NCI-H69 (cell line): ENCODE results near the gene MEF2A.

ENCODE experiments used
- DNase-seq: peaks from one replicate; lab custom pipeline; 2025; lab: John Stamatoyannopoulos, UW

The MEF2A gene

DNA sequence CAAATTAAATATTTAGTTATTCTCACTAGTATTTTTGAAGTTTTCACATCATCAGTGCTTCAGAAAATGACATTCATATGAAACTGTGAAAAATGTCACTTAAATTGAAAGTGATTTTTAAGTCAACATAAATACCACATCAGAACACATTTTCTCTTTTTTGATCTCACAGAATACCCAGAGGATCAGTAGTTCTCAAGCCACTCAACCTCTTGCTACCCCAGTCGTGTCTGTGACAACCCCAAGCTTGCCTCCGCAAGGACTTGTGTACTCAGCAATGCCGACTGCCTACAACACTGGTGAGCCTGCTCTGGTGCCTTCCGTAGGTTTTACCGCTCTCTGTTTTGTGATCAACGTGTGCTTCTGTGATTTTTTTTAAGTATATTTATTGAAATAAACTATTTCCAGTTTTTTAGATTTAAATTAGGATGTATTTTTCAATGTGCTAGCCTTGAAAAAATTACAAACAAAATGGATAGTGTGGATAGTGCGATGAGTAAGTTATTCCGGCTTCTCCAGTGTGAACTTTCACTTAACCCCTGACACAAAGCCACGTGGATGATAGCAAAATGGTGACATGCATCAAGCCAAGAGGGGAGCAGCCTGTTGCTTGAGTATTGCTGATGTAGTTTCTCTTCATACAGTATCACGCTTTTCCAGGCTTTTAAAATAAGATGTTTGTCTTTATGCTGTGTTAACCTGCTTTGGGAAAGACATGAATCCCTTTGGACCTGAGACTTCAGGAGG, 140.9 kb downstream of the MEF2A start:
- no peak for DNase-seq

GRCh38 chr15:99707473-99708270, 141.9 kb downstream of the MEF2A start:
- no peak for DNase-seq

- DNase-seq = no peak
Observed at GRCh38 chr15:99708563-99708962, 142.8 kb downstream of the MEF2A start.

DNA sequence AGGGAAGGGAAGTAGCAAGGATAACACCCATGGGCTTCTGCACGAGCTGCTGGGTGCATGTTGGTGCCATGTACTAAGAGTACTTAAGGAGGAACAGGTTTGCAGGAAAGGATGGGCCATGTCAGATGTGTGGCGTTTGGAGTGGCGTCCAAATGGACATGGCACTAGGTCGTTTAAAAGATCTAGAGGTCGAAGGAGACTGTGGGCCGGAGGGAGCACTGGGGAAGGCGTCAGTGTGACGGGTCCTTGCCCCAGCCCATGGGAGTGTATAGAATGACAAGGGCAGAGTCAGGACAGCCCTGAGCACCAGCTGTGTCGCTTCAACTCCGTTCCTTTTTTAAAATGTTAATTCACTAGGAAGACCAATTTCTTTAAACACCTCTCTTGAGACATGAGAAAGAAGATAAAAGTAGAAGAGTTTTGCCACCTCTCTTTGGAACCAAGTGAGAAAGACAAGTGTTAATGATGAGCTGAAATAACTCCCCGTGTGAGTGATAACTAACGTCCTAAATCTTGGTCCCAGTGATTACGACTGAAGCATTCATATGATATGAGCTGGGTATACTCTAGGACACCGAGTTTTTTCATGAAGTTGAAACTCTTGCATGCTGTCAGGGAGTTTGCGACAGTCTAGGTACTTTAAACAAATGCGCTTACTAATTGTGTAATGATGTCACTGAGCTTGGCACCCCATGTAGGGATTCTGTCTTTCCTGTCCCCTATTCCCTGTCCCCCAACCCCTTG, 143.6 kb downstream of the MEF2A start:
- DNase-seq = no peak

DNA sequence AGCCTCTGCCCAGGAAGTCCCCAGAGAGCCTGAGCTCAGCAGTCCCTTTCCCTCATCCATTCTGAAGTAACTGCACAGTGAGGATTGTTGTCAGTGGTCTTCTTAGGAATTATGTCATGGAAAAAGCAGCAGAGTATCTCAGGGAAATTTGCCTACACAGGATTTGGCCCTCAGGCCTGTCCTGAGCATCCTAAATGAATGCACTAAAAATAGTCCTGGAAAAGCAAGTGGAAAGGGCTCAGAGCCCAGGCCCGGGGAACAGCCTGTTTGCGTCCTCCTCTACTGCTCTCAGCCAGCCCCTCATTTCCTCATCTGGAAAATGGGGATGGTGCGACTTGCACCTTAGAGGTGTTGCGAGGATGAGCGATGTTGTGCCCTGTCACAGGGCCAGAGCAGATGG, 145.8 kb downstream of the MEF2A start:
- DNase-seq = no peak

DNA sequence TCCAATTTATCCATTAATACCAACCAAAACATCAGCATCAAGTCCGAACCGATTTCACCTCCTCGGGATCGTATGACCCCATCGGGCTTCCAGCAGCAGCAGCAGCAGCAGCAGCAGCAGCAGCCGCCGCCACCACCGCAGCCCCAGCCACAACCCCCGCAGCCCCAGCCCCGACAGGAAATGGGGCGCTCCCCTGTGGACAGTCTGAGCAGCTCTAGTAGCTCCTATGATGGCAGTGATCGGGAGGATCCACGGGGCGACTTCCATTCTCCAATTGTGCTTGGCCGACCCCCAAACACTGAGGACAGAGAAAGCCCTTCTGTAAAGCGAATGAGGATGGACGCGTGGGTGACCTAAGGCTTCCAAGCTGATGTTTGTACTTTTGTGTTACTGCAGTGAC, 146.6 kb downstream of the MEF2A start:
- no peak for DNase-seq

DNA sequence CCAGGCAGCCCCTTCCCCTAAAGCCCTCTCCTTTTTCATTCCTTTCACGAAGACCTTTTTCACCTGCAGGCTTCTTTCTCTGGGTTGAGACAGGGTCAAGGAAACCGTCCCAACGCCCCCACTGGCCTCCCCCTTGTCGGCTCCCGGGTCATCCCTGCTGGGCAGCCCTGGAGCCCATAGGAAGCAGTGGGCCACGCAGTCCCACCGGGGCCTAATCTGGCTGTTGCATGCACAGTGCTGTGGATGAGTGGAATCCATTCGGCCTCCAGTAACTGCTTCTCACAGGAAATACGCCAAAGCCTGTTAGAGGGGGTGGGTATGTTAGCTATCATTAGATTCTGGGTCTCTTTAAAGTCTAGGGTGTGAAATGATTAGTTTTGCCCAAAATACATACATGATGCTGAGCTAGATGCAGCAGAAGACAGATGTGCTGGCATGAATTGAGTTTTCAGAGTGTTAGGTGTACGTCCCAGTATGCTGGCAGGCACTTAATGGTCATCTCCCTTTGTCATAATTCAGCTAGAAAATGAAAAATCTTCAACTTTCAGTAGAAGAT, 150.8 kb downstream of the MEF2A start:
- no peak for DNase-seq

DNA sequence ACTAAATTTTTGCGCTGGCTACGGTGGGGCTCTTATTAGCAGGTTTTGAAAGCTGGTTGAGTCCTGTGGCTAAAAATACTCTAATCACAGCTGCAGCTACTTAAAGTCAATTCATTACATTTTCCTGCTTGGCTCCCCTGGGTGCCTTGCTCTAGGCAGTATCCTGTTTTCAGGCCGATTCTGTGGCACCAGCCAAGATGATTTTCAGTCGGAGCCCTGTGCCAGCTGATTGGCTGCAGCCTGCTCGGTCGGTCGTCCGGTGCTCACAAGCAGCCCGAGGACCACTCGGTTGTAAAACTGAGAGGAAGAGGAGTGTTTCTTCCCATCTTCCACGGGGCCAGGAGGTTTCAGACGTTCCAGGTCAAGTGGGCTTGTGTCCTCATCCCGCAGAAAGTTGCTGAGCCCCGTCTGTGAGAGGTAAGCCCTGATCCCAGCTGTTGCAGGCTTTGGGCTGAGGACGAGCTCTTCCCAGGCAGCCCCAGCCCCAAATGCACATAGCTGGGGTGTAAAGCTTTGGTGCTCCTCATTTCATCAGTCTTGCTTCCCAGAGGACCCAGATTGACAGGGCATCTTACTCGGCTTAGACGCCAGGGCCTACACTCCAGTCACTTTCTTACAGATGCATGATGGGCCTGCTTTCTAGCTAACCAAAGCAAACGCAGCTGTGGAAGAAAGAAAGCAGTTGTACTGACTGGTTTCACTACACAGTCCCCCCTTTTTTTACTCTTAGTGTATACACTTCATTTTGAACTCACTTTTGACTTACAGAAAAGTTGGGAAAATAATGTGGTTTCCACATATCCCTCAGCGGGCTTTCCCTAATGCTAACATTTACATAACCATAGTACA, 151.6 kb downstream of the MEF2A start:
- no peak for DNase-seq

GRCh38 chr15:99718421-99718820, 152.6 kb downstream of the MEF2A start:
- no peak for DNase-seq

GRCh38 chr15:99719096-99719541, 153.3 kb downstream of the MEF2A start:
- no peak for DNase-seq

DNA sequence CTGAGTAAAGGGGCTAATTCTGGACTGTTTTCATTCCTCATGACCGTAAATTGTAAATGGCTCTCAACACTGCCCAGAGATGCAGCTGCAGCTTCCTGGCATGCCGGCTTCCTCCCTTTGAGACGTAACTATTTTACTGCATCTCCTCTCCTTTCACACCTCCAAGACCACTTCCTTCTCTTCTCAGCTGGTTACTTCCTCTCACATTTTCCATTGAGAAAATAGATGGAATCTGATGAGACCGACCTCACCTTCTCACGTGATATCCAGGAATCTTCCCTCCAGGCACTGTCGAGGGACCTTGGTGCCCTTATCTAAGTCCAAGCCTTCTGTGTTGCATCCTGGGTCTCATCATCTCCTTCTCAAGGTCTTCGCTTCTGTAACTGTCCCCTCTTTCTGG, 154.7 kb downstream of the MEF2A start:
- DNase-seq = no peak

DNA sequence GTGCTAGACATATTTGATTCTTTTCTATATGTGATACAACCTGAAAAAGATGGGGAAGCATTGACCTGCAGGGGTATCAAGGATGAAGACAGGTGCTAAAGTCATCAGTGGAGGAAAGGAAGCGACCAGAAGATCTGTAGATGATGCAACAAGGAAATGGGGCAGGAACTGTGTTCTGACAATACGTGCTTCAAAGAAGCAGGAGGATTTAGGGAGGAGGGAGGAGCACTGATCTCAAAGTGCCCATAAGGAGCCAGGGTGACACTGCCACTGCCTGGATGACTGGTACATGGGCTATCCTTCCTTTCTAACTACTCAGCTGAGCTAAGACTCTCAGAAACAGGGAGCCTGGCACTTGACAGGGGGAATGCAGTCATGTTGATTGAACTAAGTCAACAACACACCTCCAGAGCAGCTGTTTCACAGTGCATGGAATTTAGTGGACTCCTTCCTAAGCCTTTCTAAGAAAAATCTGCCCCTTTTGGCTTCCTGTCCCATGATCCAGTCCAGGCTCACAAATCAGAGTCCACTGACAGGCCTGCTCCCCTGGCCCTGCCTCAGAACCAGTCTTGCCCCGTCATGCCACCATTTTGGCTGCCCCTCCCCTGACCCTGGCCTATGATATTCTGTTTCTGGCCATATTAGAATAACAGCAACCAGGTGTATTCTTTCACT, 155.5 kb downstream of the MEF2A start:
- DNase-seq = peak; percentile 10

DNA sequence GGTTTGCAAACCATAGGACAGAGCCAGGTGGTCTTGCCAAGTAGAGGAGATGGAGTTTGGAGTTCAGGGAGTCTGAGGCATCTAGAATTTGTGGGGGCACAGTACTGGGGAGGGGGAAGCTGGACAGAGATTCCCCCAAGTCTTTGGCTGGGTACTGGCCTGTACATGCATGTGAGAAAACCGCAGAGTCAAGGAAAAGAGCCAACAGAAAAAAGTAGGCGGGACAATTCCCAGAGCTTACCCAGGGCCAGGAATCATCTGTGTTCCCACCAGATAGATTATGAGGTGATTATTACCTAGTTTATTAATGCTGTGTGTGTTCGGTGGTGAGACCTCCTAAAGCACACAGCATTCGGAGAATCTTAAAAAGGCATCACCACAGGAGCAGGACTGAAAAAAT, 156.1 kb downstream of the MEF2A start:
- DNase-seq = no peak

GRCh38 chr15:99722406-99722805, 156.6 kb downstream of the MEF2A start:
- no peak for DNase-seq

- DNase-seq = no peak
Observed at GRCh38 chr15:99726333-99726732, 160.5 kb downstream of the MEF2A start.

- no peak for DNase-seq
Observed at GRCh38 chr15:99727330-99727729, 161.5 kb downstream of the MEF2A start.

DNA sequence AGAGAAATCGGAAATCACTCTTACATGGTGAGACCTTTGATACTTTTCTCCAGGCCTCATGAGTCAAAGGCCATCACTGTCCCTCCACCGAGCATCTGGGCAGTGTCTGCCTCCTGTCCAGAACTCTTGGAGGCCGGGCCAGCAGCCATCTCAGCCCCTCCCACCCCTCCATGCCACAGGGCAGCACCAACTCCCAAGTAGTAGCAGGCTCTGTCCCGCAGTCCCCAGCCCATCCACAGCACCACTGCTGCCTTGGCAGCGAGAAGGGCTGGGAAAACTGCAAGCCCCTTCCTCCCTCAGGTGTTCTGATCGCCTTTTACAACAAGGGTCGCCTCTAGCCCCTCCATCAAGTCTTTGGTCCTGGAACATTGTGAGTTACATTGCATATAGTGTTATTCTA, 161.9 kb downstream of the MEF2A start:
- DNase-seq = no peak

DNA sequence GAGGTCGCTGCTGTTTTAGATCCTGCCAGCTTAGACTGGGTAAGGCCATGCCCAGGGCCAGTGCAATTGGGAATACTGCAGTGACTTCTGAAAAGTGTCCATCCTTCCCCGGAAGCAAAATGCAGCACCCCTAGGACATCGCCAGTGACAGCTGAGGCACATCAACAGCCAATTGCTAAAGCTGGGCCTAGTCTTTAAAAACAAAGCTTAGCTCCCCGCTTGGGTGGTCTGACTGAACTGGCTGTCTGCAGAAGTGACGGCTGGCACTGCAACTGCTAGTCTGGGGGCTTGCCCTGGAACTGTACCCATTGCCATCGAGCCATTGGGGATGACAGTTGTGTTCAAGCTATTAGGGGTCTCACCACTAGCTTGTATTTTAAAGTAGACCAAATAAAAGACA, 163.1 kb downstream of the MEF2A start:
- DNase-seq = no peak

DNA sequence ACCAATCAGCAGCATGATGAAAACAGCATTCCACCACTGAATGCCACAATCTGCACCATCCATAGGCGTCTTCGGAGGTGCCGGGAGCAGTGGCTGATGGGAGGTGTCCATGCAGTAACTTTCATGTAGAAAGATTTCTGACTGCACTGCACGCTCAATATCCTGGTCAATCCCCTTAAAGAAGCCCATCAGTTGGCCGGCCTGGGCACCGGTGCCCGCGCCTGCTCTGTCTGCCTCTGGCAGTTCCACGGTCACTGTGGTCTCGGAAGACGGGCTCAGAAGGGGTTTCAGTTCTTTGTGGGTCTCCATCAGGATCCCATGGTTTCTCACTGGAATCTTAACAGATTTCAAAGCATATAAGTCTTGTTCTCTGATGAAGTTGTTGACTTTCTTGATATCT, 163.5 kb downstream of the MEF2A start:
- no peak for DNase-seq

DNA sequence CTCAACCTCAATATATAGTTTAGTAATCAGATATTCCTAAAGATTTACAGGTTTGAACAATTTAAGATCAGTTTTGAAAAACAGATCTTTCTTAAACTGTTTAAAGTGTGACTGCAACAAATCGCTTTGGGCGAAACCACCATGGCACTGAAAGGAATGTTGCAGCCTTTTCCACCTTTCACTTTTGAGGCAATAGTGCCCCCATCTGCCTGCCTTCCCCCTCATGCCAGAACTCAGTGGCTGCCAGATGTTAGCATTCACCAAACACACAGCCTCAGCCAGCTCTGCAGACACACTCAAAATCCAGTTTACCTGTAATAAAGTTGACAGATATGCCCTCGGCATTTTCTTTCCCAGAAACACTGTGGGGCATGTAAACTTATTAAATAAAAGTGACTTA, 164.1 kb downstream of the MEF2A start:
- DNase-seq = peak; percentile 45
